HK-2 (cell line): ENCODE measurements around the gene NNAT.
"Not testable (repeated sequence)": the region's sequence is repeated elsewhere in the genome, so short reads cannot be mapped to it uniquely, and the experiment has no call there.

Source experiments
- DNase-seq: peaks from one replicate; pipeline ENCODE4 v3.0.0-alpha.2; 2018; ENCODE audit not compliant: unreplicated experiment

The NNAT gene

DNA sequence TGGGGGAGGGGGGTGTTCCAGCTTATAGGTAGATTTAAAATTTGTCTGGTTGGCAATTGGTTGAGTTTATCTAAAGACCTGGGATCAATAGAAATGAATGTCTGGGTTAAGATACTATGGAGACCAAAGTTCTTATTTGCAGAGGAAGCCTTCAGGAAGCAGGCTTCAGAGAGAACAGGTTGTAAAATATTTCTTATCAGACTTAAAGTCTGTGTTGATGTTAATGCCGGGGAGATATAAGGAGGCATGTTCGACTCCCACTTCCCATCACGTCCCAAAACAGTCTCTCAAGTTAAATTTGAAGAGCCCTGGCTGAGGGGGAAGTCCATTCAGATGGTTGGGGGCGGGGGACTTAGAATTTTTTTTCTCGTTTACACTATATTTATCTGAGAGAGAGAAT, 19.0 kb downstream of the NNAT start:
- no peak for DNase-seq

DNA sequence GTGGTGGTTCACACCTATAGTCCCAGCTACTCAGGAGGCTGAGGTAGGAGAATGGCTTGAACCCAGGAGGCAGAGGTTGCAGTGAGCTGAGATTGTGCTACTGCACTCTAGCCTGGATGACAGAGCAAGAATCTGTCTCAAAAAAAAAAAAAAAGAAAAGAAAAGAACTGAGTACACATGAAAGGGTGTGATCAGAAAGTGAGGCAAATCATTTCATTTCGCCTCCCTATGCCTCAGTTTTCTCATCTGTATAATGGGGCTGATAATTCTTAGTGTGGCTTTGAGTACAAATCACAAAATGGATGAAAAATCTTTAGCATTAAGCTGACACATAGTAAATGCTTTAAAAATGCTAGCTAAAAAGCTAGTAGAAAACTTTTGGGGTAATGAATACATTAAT, 19.8 kb downstream of the NNAT start:
- not testable (repeated sequence) for DNase-seq

DNA sequence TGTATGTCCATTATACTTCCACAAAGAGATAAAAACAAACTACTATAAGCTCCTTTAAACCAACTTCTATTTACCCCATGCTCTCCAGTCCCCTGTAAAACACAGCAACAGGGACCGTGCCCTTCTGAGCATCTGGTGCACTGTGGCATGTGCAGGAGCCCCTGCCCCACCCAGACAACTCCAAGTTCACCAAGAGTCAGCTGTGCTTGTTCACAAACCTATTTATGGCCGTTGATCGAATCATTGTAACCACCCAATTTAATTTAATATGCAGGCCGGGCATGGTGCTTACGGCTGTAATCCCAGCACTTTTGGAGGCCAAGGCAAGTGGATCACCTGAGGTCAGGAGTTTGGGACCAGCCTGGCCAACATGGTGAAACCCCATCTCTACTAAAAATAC, 20.3 kb downstream of the NNAT start:
- no peak for DNase-seq

DNA sequence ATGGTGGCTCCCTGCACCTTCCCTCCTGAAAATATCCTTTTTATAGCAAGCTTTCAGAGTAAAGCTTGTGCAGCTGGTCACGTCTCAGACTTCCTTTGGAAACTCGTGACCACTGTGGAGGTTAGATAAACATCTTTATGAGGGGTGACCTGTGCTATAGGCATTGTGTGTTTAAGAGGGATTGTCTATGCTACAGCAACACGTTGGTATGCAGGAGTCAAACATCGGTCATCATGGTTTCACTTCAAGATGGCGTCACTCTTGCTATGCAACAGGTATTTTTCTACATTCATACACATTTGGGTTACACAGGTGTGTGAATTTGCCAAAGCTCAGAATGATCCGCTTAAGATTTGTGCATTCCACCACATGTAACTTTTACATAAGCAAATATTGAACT, 21.2 kb downstream of the NNAT start:
- no peak for DNase-seq

DNA sequence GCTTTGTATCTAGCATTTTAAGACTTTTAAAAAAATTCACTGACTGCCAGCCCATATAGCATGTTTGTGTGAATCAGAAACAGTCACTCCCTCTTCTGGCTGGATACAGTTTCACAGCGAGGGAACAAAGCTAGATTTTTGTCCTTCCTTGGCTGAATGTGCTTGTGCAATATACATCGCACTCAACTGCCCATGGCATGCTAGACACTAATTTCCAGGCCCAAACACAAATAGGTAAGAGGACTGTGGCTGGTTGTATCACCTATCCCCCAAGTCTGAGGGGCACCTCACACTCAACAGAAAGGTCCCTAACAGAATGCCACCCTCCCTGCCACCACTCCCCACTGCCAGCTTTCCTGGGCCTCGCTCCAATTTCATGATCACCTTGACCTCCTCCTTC, 22.8 kb downstream of the NNAT start:
- no peak for DNase-seq

DNA sequence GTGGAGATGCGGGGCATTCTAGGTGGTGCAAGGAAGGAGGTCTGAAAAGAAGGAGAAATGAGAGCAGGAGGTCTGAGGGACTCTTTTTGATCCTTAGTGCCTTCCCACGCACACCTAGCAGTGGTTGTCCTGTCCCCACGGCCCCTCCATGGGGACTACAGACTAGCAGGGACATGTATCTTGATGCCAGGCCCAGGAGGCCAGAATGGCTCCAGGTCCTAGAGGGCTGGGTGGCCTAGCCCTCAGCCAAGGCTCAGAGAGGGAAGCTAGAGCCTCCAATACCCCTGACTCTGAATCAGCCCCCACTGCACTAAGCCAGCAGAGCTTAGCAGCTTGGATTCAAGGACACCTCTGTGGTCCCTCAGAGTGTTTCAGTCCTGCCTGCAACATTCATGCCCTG, 23.3 kb downstream of the NNAT start:
- DNase-seq = no peak

DNA sequence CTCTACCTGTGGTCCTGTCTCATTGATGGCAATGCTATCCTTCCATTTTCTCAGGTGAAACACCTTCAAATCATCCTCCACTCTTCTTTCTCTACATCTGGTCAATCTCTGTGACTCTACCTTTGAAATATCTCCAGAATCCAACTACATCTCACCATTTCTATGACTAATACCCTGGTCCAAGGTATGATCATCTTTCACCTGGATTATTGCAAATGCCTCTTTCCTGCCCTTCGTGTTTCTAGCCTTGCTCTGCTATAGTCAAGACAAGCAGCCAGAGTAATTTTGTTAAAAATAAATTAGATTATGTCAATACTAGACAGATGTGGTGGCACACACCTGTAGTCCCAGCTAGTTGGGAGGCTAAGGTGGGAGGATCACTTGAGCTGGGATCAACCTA, 24.5 kb downstream of the NNAT start:
- no peak for DNase-seq

DNA sequence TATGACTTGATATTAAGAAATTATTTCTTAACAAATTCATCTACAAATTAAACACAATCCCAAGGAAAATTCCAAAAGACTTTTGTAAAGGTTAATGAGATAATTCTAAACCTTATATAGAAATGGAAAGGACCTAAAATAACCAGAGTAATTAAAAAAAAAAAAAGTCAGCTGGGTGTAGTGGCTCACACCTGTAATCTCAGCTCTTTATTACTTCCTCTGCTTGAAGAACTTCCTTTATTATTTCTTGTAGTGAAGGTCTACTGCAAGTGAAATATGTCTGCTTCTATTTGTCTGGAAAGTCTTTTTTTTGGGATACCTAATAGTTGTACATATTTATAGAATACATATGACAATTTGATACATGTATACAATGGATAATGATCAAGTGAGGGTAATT, 26.9 kb downstream of the NNAT start:
- DNase-seq = no peak

DNA sequence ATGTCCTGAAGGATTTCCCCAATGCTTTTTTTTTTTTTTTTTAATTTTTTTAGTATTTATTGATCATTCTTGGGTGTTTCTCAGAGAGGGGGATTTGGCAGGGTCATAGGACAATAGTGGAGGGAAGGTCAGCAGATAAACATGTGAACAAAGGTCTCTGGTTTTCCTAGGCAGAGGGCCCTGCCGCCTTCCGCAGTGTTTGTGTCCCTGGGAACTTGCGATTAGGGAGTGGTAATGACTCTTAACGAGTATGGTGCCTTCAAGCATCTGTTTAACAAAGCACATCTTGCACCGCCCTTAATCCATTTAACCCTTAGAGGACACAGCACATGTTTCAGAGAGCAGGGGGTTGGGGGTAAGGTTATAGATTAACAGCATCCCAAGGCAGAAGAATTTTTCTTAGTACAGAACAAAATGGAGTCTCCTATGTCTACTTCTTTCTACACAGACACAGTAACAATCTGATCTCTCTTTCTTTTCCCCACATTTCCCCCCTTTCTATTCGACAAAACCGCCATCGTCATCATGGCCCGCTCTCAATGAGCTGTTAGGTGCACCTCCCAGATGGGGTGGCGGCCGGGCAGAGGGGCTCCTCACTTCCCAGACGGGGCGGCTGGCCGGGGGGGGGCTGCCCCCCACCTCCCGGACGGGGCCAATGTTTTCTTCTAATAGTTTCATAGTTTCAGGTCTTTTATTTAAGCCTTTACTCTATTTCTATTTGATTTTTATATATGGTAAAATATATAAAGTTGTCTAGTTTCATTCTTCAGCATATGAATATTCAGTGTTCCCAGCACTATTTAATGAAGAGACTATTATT, 29.3 kb downstream of the NNAT start:
- not testable (repeated sequence) for DNase-seq

DNA sequence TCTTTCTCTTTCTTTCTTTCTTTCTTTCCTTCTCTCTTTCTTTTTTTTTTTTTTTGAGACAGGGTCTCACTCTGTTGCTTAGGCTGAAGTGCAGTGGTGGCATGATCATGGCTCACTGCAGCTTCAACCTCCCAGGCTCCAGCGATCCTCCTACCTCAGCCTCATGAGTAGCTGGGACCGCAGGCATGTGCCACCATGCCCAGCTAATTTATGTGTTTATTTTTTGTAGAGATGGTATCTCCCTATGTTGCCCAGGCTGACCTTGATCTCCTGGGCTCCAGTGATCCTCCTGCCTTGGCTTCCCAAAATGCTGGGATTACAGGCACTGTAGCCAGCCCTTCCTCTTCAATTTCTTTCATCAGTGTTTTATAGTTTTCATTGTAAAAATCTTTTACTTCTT, 30.6 kb downstream of the NNAT start:
- not testable (repeated sequence) for DNase-seq

DNA sequence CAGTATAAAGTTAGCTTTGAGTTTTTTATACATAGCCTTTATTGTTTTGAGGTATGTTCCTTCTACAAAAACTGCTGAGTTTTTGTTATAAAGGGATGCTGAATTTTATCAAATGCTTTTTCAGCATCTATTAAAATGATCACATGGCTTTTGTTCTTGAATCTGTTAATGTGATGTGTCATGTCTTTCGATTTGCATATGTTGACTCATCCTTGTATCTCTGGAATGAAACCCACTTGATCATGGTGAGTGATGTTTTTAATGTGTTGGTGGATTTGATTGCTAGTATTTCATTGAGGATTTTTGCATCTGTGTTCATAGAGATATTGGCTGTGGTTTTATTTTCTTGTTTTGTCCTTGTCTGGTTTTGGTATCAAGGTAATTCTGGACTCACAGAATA, 31.4 kb downstream of the NNAT start:
- DNase-seq = no peak

DNA sequence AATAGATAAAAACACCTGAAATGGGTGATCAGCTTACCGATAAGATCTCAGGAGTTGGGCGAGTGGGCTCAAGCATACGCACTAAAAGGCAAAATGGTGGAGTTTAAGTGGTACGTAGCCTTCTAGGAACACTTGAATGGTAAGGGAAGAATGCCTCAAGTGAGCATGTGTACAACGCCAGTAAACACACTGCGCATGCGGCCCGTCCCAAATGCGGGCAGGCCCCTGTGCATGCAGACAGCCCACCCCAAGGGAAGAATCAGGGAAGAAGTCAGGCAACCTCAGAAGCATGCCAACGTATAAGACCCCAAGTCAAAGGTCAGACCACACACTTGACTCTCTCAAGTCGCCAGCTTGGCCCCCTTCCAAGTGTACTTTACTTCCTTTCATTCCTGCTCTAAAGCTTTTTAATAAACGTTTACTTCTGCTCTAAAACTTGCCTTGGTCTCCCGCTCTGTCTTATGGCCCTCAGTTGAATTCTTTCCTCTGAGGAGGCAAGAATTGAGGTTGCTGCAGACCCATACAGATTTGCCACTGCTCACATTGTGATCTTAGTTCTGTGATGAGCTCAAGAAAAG, 33.8 kb downstream of the NNAT start:
- DNase-seq = not testable (repeated sequence)

DNA sequence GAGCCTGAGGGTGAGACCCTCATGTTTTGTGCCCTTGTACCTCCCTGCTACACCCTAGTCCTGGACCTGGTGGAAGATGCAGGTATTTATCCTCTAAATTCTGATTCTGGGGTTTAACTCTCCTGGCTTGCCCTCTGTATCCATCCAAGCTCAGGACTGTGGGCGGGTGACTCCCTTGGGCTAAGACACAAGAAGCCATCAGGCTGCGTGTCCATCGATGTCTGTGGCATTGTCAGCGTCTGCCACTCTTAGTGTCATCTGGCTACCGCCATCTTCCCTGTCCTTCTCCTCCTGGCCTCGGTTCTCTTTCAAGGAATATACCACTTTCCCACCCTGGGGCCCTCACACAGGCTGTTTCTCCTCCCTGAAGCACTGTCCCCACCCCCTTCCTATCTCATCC, 35.5 kb downstream of the NNAT start:
- no peak for DNase-seq

DNA sequence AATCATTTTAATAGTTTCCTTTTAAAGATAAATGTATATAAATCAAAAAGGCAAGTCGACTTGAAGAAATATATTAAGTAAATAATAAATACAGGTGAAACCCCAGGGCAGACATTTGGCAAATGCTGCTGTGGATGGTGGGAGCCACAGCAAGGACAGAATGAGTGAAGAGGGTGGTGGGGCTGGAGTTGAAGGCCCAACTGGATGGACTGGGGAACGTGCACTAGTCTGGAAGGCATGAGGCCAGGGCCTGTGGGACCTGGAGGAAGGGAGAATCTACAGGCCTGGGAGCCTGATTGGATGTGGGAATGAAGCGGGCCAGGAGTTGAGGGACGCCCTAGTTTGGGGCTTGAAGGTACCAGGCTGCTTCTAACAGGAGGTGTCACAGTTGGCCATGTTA, 37.3 kb downstream of the NNAT start:
- DNase-seq = no peak

DNA sequence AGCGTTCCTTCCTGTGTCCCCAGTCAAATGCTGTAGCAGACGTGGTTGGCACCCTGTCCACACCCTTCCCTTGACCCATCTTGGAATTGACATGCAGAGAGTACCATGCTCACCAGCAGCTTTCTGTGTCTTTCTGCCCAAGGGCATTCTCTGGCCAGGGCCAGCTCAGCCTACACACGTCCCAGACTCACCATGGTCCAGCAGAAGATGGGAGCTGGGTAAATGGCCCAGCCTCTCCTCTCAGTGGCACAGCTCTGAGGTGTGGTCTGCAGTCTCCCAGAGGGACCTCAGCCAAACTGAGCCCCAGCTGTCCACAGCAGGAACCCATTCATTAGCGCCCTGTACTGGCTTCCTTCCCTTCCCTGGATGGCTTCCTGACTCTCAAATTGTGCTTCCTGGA, 37.7 kb downstream of the NNAT start:
- no peak for DNase-seq

DNA sequence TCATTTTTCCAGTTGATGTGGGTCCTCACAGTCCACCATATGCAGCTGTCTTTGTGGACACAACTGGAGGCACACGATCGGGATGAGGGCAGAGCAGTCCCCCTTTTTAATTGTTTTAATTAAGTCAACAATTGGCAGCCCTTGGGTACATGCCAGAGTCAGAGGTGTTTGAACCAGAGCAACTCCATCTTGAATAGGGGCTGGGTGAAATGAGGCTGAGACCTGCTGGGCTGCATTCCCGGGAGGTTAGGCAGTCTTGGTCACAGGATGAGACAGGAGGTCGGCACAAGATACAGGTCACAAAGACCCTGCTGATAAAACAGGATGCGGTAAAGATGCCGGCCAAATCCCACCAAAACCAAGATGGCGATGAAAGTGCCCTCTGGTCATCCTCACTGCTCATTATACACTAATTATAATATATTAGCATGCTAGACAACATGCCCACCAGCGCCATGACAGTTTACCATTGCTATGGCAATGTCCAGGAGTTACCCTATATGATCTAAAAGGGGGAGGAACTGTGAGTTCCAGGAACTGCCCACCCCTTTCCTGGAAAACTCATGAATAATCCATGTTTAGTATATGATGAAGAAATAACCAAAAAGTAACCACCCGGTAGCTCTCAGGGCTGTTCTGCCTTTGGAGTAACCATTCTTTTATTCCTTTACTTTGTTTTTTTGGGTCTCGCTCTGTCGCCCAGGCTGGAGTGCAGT, 38.4 kb downstream of the NNAT start:
- no peak for DNase-seq

DNA sequence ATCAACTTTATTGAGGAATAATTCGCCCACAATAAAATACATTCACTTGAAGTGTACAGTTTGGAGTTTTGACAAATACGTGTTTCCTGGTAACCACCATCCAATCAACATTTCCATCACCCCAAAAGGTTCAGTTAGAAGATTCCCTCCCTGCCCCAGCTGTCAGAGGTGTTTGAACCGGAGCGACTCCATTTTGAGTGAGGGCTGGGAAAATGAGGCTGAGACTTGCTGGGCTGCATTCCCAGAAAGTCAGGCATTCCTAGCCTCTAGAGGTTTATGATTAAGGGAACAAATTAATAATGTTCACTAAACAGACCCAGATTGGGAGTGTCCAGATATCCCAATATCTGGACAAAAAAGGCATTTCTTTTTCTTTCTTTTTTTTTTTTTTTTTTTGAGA, 39.6 kb downstream of the NNAT start:
- DNase-seq = no peak

DNA sequence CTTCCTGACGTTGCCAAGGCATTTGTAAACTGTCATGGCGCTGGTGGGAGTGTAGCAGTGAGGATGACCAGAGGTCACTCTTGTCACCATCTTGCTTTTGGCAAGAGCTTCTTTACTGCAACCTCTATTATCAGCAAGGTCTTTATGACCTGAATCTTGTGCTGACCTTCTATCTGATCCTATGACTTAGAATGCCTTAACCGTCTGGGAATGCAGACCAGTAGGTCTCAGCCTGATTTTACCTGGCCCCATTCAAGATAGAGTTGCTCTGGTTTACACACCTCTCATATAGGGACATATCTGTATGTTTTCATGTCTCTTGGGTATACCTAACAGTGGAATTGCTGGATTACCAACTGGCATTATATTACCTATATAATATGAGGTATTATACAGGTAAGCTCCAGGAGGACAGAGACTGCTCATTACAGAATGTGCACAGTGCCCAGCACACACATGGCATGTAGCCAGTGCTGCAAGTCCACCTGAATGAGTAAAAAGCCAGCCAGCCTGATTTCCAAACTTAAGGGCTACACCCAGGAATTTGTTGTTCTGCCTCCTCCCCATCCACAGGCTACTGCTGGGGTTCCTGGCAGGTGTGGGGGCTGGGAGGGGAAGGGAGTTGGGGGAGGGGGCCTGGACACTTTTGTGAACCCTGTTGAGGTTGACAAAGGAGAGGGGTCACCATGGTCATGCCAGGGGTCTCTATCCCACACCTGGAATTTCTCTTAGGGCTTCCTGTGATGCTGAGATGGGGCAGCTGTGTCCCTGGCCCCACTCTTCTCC, 41.8 kb downstream of the NNAT start:
- no peak for DNase-seq

DNA sequence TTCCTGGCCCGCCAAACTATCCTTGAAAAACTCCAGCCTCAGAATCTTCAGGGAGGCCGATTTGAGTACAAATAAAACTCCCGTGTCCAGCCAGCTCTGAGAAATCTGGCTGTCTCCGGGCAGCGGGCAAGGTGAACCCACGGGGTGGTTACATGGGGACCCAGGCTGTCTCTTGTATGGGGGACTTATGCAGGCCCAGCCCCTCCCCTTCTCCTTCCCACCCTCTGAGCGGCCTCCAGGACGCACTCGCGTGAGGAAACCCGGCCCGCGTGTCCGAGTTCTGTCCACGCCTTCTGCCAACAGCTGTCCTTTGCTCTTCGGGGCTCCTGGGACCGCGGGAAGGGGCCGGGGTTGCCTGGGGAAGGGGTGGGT, 43.0 kb downstream of the NNAT start:
- no peak for DNase-seq

DNA sequence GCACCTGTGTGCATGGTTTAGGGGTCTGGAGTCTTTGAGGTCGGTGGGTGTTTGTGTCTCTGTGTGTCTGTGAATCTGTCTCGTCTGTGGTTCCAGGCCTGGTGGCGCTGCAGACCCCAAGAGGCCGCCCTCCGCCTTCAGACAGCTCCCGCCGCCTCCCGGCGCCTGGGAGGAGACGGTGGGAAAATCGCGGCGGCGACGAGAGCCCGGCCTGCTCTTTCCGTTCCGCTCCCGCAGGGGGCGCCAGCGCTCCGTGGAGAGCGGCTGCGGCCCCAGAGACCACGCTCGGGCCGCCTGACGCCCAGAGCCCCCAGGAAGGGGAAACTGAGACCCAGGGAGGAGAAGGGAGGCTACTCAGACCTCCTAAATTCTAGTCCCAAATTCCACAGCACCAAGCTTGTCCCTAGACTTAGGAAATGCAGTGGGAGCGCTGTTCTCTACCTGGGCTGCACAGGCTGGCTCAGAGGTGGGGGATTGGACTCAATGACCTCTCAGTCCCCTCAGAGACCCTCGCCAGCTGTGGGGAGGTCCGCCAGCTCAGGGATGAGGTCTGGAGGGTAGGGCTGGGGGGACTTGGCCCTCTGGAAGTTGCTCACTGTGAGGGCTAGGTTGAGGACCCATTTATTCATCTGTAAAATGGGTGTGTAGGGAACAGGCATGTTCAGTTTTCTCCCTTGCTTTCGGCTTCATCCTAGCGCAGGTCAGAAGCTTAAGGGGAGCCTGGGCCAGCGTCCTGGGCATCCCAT, 43.5 kb downstream of the NNAT start:
- peak; percentile 76 for DNase-seq

DNA sequence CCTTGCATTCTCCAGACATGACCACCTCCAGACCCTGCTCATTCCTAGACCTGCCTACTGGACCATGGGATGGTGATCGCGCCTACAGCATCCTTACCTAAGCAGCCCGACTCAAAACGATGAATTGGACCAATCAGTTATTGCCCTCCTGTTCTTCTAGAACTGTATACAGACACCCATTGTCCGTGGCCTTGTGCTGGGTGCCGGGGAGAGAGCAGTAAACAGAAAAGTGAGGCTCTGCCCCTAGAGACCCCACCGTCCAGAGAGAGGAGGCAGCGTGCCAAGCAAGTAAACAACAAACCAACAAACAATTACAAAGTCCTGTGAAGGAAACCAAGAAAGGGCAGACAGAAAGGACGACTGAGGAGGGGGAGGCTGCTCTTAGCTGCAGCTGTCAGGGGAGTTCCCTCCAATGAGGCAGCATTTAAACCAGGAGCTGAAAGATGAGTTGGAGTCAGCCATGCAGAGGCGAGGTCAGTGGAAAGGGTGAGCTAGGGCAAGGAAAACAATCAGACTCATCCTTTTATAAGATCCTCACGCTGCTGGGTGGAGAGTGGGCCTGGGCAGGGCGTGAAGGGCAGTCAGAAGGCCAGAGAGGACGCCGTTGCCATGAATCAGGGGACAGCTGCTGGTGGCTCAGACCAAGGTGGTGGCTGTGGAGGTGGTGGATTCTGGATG, 44.2 kb downstream of the NNAT start:
- no peak for DNase-seq
